Ishikawa (cell line): Measurements from ENCODE around the gene MUSTN1.

Experiments used
- CREB1 ChIP-seq: IDR thresholded peaks from 2 replicates; pipeline ENCODE4 v1.6.1; 2012; ENCODE audit warnings: low read depth
- EP300 ChIP-seq: IDR thresholded peaks from 2 replicates; pipeline ENCODE4 v1.6.1; 2012; ENCODE audit warnings: borderline replicate concordance
- RAD21 ChIP-seq: IDR thresholded peaks from 2 replicates; pipeline ENCODE4 v1.6.1; 2012; ENCODE audit warnings: low read depth
- TEAD4 ChIP-seq: IDR thresholded peaks from 2 replicates; pipeline ENCODE4 v1.6.1; 2012
- YY1 ChIP-seq: IDR thresholded peaks from 2 replicates; pipeline ENCODE4 v1.6.1; 2012; ENCODE audit warnings: low read depth
- TF ChIP-seq, protein P1 (sequence below): IDR thresholded peaks from 2 replicates; pipeline ENCODE4 v1.6.1; 2012

DNA sequence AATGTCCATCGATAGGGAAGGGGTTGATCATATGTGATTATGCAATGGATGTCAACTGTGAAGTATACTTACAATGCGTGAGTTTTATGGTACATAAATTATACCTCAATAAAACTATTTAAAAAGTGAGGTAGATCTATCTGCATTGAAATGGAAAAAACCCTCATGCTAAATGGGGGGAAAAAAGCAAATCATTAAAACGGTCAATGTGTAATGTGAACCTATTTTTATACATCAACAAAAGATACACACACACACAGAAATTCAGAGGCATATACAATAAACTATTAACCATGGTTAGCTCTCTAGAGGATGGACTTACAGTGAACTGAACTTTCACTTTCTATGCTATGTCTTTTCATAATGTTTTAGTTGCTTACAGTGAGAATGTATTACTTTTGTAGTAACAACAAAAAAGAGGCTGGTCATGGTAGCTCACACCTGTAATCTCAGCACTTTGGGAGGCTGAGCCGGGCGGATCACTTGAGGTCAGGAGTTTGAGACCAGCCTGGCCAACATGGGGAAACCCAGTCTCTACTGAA, 39.4 kb upstream of the MUSTN1 start:
- TF ChIP-seq RAD21 (no peak), EP300 (no peak), YY1 (no peak), TEAD4 (no peak), CREB1 (no peak)
- TF ChIP-seq, protein P1, sequence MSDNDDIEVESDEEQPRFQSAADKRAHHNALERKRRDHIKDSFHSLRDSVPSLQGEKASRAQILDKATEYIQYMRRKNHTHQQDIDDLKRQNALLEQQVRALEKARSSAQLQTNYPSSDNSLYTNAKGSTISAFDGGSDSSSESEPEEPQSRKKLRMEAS: no peak
